AG04449 (cell line): ENCODE results near the gene KANSL1.
"Not testable (repeated sequence)": the region's sequence is repeated elsewhere in the genome, so short reads cannot be mapped to it uniquely, and the experiment has no call there.

Source experiments
- CTCF ChIA-PET: fragments of 350-600 bp; formaldehyde crosslinking; extraction: SDS; loops from one replicate; lab custom pipeline; 2021; ENCODE audit warnings: antibody characterized with exemption; lab: Yijun Ruan, JAX
- POLR2A ChIA-PET: fragments of 400-600, 350-600 bp; formaldehyde crosslinking; extraction: SDS; loops from one replicate; lab custom pipeline; 2020; ENCODE audit warnings: antibody characterized with exemption, inconsistent platforms; lab: Yijun Ruan, JAX
- DNase-seq: peaks from one replicate; pipeline ENCODE4 v3.0.0-alpha.2; 2010; ENCODE audit warnings: low read depth, low spot score
- H3K4me3 ChIP-seq: 2 replicates; pipeline ENCODE4 v1.5.1; 2011; ENCODE audit warnings: low read depth, mild to moderate bottlenecking, control low read depth, low read length
- CTCF ChIP-seq: IDR thresholded peaks from one replicate; pipeline ENCODE4 v1.5.1; 2011; ENCODE audit warnings: mild to moderate bottlenecking, moderate library complexity, low read length, control low read depth, inconsistent platforms; ENCODE audit not compliant: insufficient read depth; ENCODE audit errors: missing control alignments

Gene KANSL1

DNA sequence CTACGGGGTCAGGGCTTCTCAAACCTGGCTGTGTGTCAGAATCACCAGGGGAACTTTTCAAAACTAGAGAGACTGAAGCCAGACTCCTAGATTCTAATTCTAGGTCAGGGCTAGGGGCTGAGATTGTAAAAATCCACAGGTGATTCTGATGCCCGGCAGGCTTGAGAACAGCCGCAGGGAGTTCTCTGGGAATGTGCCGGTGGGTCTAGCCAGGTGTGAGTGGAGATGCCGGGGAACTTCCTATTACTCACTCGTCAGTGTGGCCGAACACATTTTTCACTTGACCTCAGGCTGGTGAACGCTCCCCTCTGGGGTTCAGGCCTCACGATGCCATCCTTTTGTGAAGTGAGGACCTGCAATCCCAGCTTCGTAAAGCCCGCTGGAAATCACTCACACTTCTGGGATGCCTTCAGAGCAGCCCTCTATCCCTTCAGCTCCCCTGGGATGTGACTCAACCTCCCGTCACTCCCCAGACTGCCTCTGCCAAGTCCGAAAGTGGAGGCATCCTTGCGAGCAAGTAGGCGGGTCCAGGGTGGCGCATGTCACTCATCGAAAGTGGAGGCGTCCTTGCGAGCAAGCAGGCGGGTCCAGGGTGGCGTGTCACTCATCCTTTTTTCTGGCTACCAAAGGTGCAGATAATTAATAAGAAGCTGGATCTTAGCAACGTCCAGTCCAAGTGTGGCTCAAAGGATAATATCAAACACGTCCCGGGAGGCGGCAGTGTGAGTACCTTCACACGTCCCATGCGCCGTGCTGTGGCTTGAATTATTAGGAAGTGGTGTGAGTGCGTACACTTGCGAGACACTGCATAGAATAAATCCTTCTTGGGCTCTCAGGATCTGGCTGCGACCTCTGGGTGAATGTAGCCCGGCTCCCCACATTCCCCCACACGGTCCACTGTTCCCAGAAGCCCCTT lies 183.3 kb downstream of the KANSL1 start:
- no peak for TF ChIP-seq CTCF
- ChIA-PET CTCF (interaction anchor here (1.0 to 4.4 kb wide), 3 partner anchors 8 to 203 kb away, joined by 3 to 29 read pairs (median 4); no protein-coding TSS in a partner anchor), POLR2A (no interaction called here)
- DNase-seq: no peak
- H3K4me3 ChIP-seq: no peak overlapping the region

DNA sequence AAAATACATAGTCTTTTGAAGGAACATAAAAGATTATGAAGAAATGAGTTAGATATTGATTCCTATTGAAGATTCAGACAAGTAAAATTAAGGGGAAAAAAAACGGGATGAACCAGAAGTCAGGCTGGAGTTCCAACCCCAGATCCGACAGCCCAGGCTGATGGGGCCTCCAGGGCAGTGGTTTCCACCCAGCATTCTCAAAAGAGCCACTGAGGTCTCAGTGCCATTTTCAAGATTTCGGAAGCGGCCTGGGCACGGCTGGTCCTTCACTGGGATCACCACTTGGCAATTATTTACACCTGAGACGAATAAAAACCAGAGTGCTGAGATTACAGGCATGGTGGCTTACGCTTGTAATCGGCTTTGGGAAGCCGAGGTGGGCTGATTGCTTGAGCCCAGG lies 184.6 kb downstream of the KANSL1 start:
- no peak for TF ChIP-seq CTCF
- H3K4me3 ChIP-seq: no peak overlapping the region
- ChIA-PET POLR2A (no interaction called here), CTCF (interaction anchor here (0.9 to 1.7 kb wide), 3 partner anchors 11 to 204 kb away, joined by 3 to 5 read pairs (median 3); no protein-coding TSS in a partner anchor)
- DNase-seq: no peak

GRCh38 chr17:46007461-46007965 lies 185.7 kb downstream of the KANSL1 start:
- TF ChIP-seq CTCF: no peak
- POLR2A ChIA-PET: no interaction called here
- no peak for DNase-seq
- H3K4me3 ChIP-seq: no peak overlapping the region
- CTCF ChIA-PET: interaction anchor here (0.9 to 1.7 kb wide), 8 partner anchors 10 to 279 kb away, joined by 3 to 5 read pairs (median 4); no protein-coding TSS in a partner anchor

DNA sequence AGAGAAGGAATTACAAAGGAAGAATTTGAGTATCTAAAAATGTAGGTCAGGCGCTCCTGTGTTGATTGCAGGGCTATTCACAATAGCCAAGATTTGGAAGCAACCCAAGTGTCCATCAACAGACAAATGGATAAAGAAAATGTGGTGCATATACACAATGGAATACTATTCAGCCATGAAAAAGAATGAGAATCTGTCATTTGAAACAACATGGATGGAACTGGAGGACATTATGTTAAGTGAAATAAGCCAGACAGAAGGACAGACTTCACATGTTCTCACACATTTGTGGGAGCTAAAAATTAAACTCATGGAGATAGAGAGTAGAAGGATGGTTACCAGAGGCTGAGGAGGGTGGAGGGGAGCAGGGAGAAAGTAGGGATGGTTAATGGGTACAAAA lies 187.1 kb downstream of the KANSL1 start:
- DNase-seq, POLR2A ChIA-PET, H3K4me3 ChIP-seq: not testable (repeated sequence)
- CTCF ChIA-PET: interaction anchor here (1.0 to 1.6 kb wide), 2 partner anchors 206 to 207 kb away, joined by 3 to 4 read pairs; no protein-coding TSS in a partner anchor

DNA sequence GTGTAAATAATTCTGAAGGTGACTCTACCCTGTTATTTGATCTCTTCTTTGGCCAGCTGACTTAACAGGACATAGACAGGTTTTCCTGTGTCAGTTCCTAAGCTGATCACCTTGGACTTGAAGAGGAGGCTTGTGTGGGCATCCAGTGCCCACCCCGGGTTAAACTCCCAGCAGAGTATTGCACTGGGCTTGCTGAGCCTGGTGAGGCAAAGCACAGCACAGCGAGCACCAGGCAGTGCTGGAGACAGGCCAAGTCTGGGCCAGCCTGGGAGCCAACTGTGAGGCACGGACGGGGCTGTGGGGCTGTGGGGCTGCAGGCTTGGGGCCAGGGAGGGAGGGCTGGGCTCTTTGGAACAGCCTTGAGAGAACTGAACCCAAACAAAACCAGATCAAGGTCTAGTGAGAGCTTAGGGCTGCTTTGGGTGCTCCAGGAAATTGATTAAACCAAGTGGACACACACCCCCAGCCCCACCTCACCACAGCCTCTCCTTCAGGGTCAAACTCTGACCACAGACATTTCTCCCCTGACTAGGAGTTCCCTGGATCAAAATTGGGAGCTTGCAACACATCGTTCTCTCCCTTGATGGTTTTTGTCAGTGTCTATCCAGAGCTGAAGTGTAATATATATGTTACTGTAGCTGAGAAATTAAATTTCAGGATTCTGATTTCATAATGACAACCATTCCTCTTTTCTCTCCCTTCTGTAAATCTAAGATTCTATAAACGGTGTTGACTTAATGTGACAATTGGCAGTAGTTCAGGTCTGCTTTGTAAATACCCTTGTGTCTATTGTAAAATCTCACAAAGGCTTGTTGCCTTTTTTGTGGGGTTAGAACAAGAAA lies 189.1 kb downstream of the KANSL1 start:
- CTCF ChIA-PET: interaction anchor here (1.0 to 7.7 kb wide), 18 partner anchors 8 to 282 kb away, joined by 3 to 117 read pairs (median 9); partner anchors contain the start of gene KANSL1
- DNase-seq: no peak
- POLR2A ChIA-PET: no interaction called here

More for the DNA sequence above, 189.1 kb downstream of the KANSL1 start:
- no peak for TF ChIP-seq CTCF
- no peak overlapping the region for H3K4me3 ChIP-seq
